Esophagus muscularis mucosa (tissue), 4 donors: ENCODE data around the gene ZNF124.

Experiments
- EP300 ChIP-seq: sonication (generic); formaldehyde crosslinking; IDR thresholded peaks from one replicate; pipeline ENCODE4 v1.6.1; 2017; ENCODE audit warnings: antibody characterized with exemption
- POLR2A ChIP-seq: fragments of 450-650 bp; IDR thresholded peaks from one replicate; pipeline ENCODE4 v1.6.1; 2017; ENCODE audit warnings: antibody characterized with exemption, moderate library complexity, mild to moderate bottlenecking, low read depth
- POLR2AphosphoS5 ChIP-seq, 2 donors: sonication (generic); formaldehyde crosslinking; IDR thresholded peaks; one replicate each; pipeline ENCODE4 v1.6.1; 2017; ENCODE audit warnings: antibody characterized with exemption in 2 of 2
- TF ChIP-seq, protein P1 (sequence below), 3 experiments: fragments of 200-600 bp in 2 of 3; fragments of 450-650 bp in 1 of 3; sonication (generic) in 2 of 3; IDR thresholded peaks; one replicate each; pipeline ENCODE4 v1.5.1; 2017 to 2019; ENCODE audit warnings: antibody characterized with exemption in 3 of 3, mild to moderate bottlenecking in 2 of 3, moderate library complexity in 1 of 3

DNA sequence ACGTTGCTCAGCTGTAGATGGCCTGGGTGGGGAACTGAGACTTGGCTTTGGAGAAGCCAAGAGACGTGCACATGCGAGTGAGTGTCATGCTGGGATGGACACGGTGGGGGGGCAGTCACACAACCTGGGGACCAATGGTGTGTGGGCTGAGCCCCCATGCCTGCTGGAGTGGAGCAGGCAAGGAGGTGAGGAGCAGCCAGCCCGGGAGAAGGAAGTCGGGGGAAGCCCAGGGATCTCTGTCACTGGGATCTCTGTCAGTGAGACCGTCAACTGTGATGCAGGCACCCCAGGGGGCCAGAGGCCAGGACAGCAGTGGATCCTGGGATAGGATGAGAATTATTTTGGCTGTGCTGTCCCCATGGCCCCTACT is 56.7 kb downstream of the ZNF124 start:
- TF ChIP-seq, protein P1, sequence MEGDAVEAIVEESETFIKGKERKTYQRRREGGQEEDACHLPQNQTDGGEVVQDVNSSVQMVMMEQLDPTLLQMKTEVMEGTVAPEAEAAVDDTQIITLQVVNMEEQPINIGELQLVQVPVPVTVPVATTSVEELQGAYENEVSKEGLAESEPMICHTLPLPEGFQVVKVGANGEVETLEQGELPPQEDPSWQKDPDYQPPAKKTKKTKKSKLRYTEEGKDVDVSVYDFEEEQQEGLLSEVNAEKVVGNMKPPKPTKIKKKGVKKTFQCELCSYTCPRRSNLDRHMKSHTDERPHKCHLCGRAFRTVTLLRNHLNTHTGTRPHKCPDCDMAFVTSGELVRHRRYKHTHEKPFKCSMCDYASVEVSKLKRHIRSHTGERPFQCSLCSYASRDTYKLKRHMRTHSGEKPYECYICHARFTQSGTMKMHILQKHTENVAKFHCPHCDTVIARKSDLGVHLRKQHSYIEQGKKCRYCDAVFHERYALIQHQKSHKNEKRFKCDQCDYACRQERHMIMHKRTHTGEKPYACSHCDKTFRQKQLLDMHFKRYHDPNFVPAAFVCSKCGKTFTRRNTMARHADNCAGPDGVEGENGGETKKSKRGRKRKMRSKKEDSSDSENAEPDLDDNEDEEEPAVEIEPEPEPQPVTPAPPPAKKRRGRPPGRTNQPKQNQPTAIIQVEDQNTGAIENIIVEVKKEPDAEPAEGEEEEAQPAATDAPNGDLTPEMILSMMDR (IDR thresholded peaks at IDR 0.05), result no peak
- no peak for TF ChIP-seq POLR2AphosphoS5 (IDR thresholded peaks at IDR 0.05)
- TF ChIP-seq POLR2A, result no peak
- TF ChIP-seq EP300, result no peak
